WI38 (cell line): ENCODE measurements around the gene DACT1.

Experiments
- H3K4me3 ChIP-seq: 2 replicates; pipeline ENCODE4 v1.5.1; 2011; ENCODE audit warnings: low read depth, mild to moderate bottlenecking, control low read depth, low read length
- TF ChIP-seq, protein P1 (sequence below): IDR thresholded peaks from 2 replicates; pipeline ENCODE4 v1.5.1; 2012; ENCODE audit warnings: low read depth, mild to moderate bottlenecking, control low read depth, low read length

The DACT1 gene

DNA sequence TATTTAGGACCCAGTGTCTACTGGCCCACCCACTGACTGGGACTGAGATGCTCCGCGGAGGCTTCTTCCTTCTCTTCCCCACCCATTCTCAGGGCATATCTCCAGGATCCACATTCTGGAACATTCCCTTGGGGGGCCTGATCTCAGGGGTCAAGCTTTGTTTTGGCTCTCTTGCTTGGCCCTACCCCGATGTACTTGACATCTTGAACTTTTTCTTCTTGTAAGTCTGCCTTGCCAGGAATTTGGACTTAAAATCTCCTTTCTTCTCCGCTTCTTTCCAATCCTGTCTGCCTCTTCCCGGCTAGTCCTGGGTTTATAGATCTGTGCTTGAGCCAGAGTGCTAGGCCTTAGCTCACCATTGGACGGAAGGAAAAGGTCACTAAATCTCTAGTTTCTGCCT is 22.1 kb downstream of the DACT1 start:
- H3K4me3 ChIP-seq: no peak overlapping the region
- TF ChIP-seq, protein P1, sequence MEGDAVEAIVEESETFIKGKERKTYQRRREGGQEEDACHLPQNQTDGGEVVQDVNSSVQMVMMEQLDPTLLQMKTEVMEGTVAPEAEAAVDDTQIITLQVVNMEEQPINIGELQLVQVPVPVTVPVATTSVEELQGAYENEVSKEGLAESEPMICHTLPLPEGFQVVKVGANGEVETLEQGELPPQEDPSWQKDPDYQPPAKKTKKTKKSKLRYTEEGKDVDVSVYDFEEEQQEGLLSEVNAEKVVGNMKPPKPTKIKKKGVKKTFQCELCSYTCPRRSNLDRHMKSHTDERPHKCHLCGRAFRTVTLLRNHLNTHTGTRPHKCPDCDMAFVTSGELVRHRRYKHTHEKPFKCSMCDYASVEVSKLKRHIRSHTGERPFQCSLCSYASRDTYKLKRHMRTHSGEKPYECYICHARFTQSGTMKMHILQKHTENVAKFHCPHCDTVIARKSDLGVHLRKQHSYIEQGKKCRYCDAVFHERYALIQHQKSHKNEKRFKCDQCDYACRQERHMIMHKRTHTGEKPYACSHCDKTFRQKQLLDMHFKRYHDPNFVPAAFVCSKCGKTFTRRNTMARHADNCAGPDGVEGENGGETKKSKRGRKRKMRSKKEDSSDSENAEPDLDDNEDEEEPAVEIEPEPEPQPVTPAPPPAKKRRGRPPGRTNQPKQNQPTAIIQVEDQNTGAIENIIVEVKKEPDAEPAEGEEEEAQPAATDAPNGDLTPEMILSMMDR: no peak

DNA sequence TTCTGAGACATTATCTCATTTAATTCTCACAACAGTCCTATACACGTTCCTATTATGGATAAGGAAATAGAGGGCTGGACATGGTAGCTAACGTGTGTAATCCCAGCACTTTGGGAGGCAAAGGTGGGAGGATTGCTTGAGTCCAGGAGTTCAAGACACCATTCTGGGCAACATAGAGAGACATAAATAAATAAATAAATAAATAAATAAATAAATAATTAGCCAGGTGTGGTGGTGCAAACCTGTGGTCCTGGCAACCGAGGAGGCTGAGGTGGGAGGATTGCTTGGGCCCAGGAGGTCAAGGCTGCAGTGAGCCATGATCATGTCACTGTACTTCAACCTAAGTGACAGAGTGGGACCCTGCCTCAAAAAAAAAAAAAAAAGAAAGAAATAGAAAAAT is 22.6 kb downstream of the DACT1 start:
- TF ChIP-seq, protein P1: no peak
- H3K4me3 ChIP-seq: no peak overlapping the region

DNA sequence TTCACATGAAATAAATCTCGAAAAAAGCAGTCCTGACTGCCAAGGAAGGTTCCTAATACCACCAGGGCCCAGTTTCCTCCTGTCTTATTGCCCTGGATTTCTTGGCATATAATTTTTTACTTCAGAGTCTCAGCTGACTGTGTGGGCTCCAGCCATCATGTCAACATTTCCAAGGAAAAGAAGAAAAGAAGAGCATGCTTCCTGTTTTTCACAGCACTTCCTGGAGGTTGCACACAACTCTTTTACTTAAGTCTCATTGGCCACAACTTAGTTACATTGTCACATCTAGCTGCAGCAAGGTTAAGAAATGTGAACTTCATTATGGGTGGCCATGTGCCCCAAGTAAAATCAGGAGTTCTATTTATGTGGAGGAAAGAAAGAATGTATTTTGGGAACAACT is 24.3 kb downstream of the DACT1 start:
- TF ChIP-seq, protein P1: no peak

GRCh38 chr14:58662759-58663158 is 25.0 kb downstream of the DACT1 start:
- TF ChIP-seq, protein P1: no peak
- H3K4me3 ChIP-seq: no peak overlapping the region

More for the DNA sequence above, 24.3 kb downstream of the DACT1 start:
- H3K4me3 ChIP-seq: no peak overlapping the region

DNA sequence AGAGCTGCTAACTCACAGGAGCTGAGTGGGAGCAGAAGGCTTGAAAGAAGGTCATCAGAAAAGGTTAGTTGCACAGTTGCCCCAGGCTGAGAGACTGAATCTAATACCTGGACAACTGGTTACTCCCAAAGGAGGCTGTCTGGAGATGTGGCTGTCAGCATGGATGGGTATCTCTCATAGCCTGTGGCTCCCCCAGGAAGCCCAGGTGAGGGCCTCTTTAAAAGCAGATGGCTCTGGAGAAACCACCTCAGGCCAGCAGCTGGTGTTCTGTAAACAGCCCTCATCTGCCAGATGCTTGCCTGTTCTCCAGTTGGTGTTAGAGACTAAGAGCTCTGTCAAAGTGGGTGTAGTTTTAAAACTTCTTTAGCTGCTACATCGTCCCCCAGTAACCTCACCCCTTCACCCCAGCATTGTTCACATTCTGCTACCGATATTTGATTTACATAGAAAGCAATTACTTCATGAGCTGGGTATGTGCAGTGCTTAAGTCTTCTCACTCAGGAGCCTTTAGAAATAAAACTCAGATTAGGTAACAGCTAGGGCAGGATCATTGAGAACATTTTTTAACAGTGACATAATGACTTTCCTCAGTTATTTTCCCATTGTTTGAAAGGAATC is 25.8 kb downstream of the DACT1 start:
- TF ChIP-seq, protein P1: no peak
- H3K4me3 ChIP-seq: no peak overlapping the region

DNA sequence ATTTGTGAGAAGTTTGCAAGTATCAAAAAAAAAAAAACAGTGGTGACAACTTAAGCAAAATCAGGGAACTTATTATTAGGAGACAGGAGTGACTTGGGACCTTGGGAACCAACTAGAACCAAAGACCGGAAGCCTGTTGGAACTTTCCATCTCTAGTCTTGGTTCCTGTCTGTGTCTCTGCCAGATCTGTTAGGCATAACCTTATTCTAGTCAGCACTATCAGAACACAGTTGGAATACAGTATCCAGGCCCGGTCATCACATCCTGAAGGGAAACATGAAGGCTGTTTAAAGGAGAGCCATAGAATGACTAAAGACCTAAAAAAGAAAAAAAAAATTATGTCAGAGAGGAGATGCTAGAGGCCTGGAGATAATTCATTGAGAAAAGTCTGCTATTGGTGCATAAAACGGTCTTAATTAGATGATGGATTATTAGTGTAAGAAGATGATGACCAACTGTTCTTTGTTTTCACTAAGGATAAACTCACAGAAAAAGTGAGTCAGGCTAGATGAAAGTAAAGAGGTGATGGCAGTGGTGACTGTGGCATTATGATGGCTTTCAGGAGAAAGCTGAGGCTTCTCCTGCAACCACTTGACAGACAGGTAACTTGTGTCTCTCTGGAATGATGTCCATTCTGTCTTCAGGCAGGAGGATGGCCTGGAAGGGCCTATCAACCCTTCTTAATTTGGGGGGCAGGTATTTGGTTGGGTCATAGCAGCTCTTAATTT is 28.2 kb downstream of the DACT1 start:
- TF ChIP-seq, protein P1: no peak
- H3K4me3 ChIP-seq: no peak overlapping the region

DNA sequence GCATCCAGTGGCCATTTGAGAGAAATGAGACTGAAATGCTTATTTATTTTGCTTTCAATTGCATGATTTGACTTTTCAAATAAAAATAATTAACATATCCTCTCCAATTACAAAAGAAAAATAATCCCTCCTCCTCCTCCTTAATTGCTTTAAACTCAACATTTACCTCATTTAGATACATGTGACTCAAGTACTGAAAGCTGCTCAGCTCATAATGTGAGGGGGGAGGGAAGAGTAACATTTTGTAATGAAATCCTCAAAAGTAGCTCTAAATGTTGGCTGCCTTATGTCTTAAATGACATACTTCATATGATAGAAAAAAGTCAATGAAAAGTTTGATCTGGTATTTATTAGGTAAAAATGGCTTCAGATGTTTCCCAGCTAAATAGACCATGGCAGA is 29.0 kb downstream of the DACT1 start:
- TF ChIP-seq, protein P1: no peak
- no peak overlapping the region for H3K4me3 ChIP-seq
